IMR-90 (cell line): Measurements from ENCODE around the gene GJC2.

Experiments
- CEBPB ChIP-seq: IDR thresholded peaks from 2 replicates; pipeline ENCODE4 v1.6.1; 2012; ENCODE audit warnings: low read depth, low read length, improper control_type of control experiment
- CHD1 ChIP-seq: IDR thresholded peaks from 2 replicates; pipeline ENCODE4 v1.6.1; 2012; ENCODE audit warnings: low read depth, low read length, improper control_type of control experiment
- CTCF ChIP-seq: conservative IDR thresholded peaks from 2 replicates; pipeline ENCODE4 v1.5.1; 2012; ENCODE audit warnings: mild to moderate bottlenecking, low read depth, low read length, improper control_type of control experiment
- POLR2A ChIP-seq: IDR thresholded peaks from 2 replicates; pipeline ENCODE4 v1.6.1; 2012; ENCODE audit warnings: mild to moderate bottlenecking, low read depth, low read length
- RAD21 ChIP-seq: IDR thresholded peaks from 2 replicates; pipeline ENCODE4 v1.6.1; 2012; ENCODE audit warnings: low read length, improper control_type of control experiment

- TF ChIP-seq CTCF (peak; percentile 22; the same call in 1 of the 2 replicates), CEBPB (no peak), POLR2A (peak; percentile 36; the same call in 1 of the 2 replicates), CHD1 (no peak; the same call in 1 of the 2 replicates), RAD21 (no peak; the same call in 1 of the 2 replicates)
Measured at GRCh38 chr1:228166170-228166936, 16.6 kb downstream of the GJC2 start.
